ENCODE data around the gene SETBP1. TPM values are rescaled to one million over a fixed set of nuclear protein-coding genes. Genes with fewer than 3 reads are reported as not detected.

Gene SETBP1
- total RNA-seq, 1 experiment from 2014 or later, result 0.33 TPM

- DNase-seq (ENCODE audit: low spot score), result peak; percentile 8
Observed at GRCh38 chr18:44731530-44732237, 51.0 kb downstream of the SETBP1 start.

GRCh38 chr18:44732238-44732563 lies 51.5 kb downstream of the SETBP1 start:
- DNase-seq (ENCODE audit: low spot score), result no peak

- DNase-seq (ENCODE audit: low spot score), result no peak
Observed at GRCh38 chr18:44732599-44732998, 51.9 kb downstream of the SETBP1 start.

- DNase-seq (ENCODE audit: low spot score), result no peak
Observed at GRCh38 chr18:44733069-44733753, 52.5 kb downstream of the SETBP1 start.

GRCh38 chr18:44733754-44734465 lies 53.2 kb downstream of the SETBP1 start:
- DNase-seq (ENCODE audit: low spot score), result no peak

- no peak for DNase-seq (ENCODE audit: low spot score)
Observed at GRCh38 chr18:44735096-44735495, 54.4 kb downstream of the SETBP1 start.

GRCh38 chr18:44736664-44737380 lies 56.1 kb downstream of the SETBP1 start:
- no peak for DNase-seq (ENCODE audit: low spot score)

GRCh38 chr18:44737623-44738022 lies 56.9 kb downstream of the SETBP1 start:
- no peak for DNase-seq (ENCODE audit: low spot score)

GRCh38 chr18:44740000-44740399 lies 59.3 kb downstream of the SETBP1 start:
- DNase-seq (ENCODE audit: low spot score), result no peak

GRCh38 chr18:44741085-44741484 lies 60.4 kb downstream of the SETBP1 start:
- no peak for DNase-seq (ENCODE audit: low spot score)

GRCh38 chr18:44741511-44741910 lies 60.8 kb downstream of the SETBP1 start:
- DNase-seq (ENCODE audit: low spot score), result no peak

- DNase-seq (ENCODE audit: low spot score), result no peak
Observed at GRCh38 chr18:44742126-44742525, 61.4 kb downstream of the SETBP1 start.

- DNase-seq (ENCODE audit: low spot score), result no peak
Observed at GRCh38 chr18:44742718-44743311, 62.1 kb downstream of the SETBP1 start.

- DNase-seq (ENCODE audit: low spot score), result no peak
Observed at GRCh38 chr18:44743631-44744030, 62.9 kb downstream of the SETBP1 start.

GRCh38 chr18:44744161-44745121 lies 63.8 kb downstream of the SETBP1 start:
- no peak for DNase-seq (ENCODE audit: low spot score)

- DNase-seq (ENCODE audit: low spot score), result no peak
Observed at GRCh38 chr18:44747157-44747556, 66.5 kb downstream of the SETBP1 start.

GRCh38 chr18:44748582-44748981 lies 67.9 kb downstream of the SETBP1 start:
- DNase-seq (ENCODE audit: low spot score), result no peak

- no peak for DNase-seq (ENCODE audit: low spot score)
Observed at GRCh38 chr18:44750774-44751173, 70.1 kb downstream of the SETBP1 start.

GRCh38 chr18:44754567-44754966 lies 73.9 kb downstream of the SETBP1 start:
- no peak for DNase-seq (ENCODE audit: low spot score)

GRCh38 chr18:44758861-44759631 lies 78.4 kb downstream of the SETBP1 start:
- no peak for DNase-seq (ENCODE audit: low spot score)
